DMS79 treated with DMSO at 0.1 percent for 48 hours (cell line): Measurements from ENCODE around the gene SUSD4.

Experiments
- DNase-seq: peaks from one replicate; lab custom pipeline; 2025; lab: John Stamatoyannopoulos, UW

The SUSD4 gene

GRCh38 chr1:223209992-223210787 is 153.8 kb downstream of the SUSD4 start:
- no peak for DNase-seq

GRCh38 chr1:223209293-223209898 is 154.6 kb downstream of the SUSD4 start:
- DNase-seq, result no peak

- no peak for DNase-seq
Measured at GRCh38 chr1:223208164-223209076, 155.6 kb downstream of the SUSD4 start.

- DNase-seq, result no peak
Measured at GRCh38 chr1:223207293-223208066, 156.5 kb downstream of the SUSD4 start.

GRCh38 chr1:223204424-223204823 is 159.6 kb downstream of the SUSD4 start:
- DNase-seq, result no peak

- no peak for DNase-seq
Measured at GRCh38 chr1:223203694-223204093, 160.3 kb downstream of the SUSD4 start.

- DNase-seq, result peak; percentile 20
Measured at GRCh38 chr1:223203034-223203408, 161.0 kb downstream of the SUSD4 start.

- no peak for DNase-seq
Measured at GRCh38 chr1:223202376-223203033, 161.5 kb downstream of the SUSD4 start.

GRCh38 chr1:223201967-223202366 is 162.0 kb downstream of the SUSD4 start:
- peak; percentile 55 for DNase-seq

GRCh38 chr1:223200903-223201302 is 163.1 kb downstream of the SUSD4 start:
- DNase-seq, result no peak

- no peak for DNase-seq
Measured at GRCh38 chr1:223199094-223199647, 164.8 kb downstream of the SUSD4 start.

- no peak for DNase-seq
Measured at GRCh38 chr1:223198628-223198965, 165.4 kb downstream of the SUSD4 start.

- no peak for DNase-seq
Measured at GRCh38 chr1:223197923-223198627, 165.9 kb downstream of the SUSD4 start.

GRCh38 chr1:223189903-223190724 is 173.9 kb downstream of the SUSD4 start:
- no peak for DNase-seq

- no peak for DNase-seq
Measured at GRCh38 chr1:223189525-223189902, 174.5 kb downstream of the SUSD4 start.

- DNase-seq, result no peak
Measured at GRCh38 chr1:223188618-223189356, 175.2 kb downstream of the SUSD4 start.

GRCh38 chr1:223186800-223187199 is 177.2 kb downstream of the SUSD4 start:
- DNase-seq, result no peak

GRCh38 chr1:223183268-223183862 is 180.6 kb downstream of the SUSD4 start:
- no peak for DNase-seq
